Measurements from ENCODE around the gene LITAFD.

DNA sequence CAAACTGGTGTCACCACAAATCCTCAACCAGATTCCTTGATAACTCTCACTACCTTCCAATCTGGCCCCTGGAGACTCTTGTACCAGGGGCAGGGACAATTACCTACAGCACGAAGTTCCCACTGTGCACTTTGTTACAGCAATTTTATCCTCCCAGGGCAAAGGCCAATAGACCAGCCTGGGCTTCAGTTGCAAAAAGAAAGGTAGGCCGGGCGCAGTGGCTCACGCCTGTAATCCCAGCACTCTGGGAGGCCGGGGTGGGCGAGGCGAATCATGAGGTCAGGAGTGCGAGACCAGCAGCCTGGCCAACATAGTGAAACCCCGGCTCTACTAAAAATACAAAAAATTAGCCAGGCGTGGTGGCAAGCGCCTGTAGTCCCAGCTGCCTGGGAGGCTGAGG lies 44.7 kb downstream of the LITAFD start:
- TF ChIP-seq, protein P1, sequence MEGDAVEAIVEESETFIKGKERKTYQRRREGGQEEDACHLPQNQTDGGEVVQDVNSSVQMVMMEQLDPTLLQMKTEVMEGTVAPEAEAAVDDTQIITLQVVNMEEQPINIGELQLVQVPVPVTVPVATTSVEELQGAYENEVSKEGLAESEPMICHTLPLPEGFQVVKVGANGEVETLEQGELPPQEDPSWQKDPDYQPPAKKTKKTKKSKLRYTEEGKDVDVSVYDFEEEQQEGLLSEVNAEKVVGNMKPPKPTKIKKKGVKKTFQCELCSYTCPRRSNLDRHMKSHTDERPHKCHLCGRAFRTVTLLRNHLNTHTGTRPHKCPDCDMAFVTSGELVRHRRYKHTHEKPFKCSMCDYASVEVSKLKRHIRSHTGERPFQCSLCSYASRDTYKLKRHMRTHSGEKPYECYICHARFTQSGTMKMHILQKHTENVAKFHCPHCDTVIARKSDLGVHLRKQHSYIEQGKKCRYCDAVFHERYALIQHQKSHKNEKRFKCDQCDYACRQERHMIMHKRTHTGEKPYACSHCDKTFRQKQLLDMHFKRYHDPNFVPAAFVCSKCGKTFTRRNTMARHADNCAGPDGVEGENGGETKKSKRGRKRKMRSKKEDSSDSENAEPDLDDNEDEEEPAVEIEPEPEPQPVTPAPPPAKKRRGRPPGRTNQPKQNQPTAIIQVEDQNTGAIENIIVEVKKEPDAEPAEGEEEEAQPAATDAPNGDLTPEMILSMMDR (IDR thresholded peaks at IDR 0.05): no peak
- no peak for TF ChIP-seq POLR2A (IDR thresholded peaks at IDR 0.05)

Measured in tibial nerve (tissue), 3 donors.